GM10248 (cell line): Measurements from ENCODE around the gene MFSD2A.
"Not testable (repeated sequence)": the region's sequence is repeated elsewhere in the genome, so short reads cannot be mapped to it uniquely, and the experiment has no call there.

Experiments used
- CTCF ChIA-PET: fragments of 300-600 bp; sonication (Branson Sonifier 250); formaldehyde crosslinking; extraction: SDS; loops from one replicate; lab custom pipeline; 2021; ENCODE audit warnings: antibody characterized with exemption; lab: Yijun Ruan, JAX
- POLR2A ChIA-PET: fragments of 350-650 bp; sonication (Branson Sonifier 250); formaldehyde crosslinking; extraction: SDS; loops from one replicate; lab custom pipeline; 2020; ENCODE audit warnings: antibody characterized with exemption; lab: Yijun Ruan, JAX
- DNase-seq: peaks from one replicate; pipeline ENCODE4 v3.0.0; 2012; ENCODE audit errors: extremely low spot score
- CTCF ChIP-seq: IDR thresholded peaks from 2 replicates; pipeline ENCODE4 v1.5.1; 2012; ENCODE audit warnings: mild to moderate bottlenecking, low read depth; ENCODE audit errors: extremely low read depth, missing control alignments, control extremely low read depth

Gene MFSD2A

GRCh38 chr1:39962450-39962825 is 7.5 kb downstream of the MFSD2A start:
- no peak for DNase-seq
- CTCF ChIA-PET, result interaction anchor here (1.1 to 13.9 kb wide), 4 partner anchors 10 to 60 kb away, joined by 3 to 113 read pairs (median 4); no protein-coding TSS in a partner anchor
- POLR2A ChIA-PET, result no interaction called here
- no peak for TF ChIP-seq CTCF

- CTCF ChIA-PET, result interaction anchor here (1.1 to 13.9 kb wide), 5 partner anchors 10 to 70 kb away, joined by 3 to 113 read pairs (median 4); no protein-coding TSS in a partner anchor
- POLR2A ChIA-PET, DNase-seq: not testable (repeated sequence)
Measured at GRCh38 chr1:39962964-39963363, 8.0 kb downstream of the MFSD2A start.

- DNase-seq, result no peak
- POLR2A ChIA-PET, result no interaction called here
- CTCF ChIA-PET, result interaction anchor here (0.7 to 13.9 kb wide), 4 partner anchors 8 to 164 kb away, joined by 3 to 113 read pairs (median 5); partner anchors contain the start of gene MFSD2A
- TF ChIP-seq CTCF, result no peak
Measured at GRCh38 chr1:39964552-39964951, 9.6 kb downstream of the MFSD2A start.

GRCh38 chr1:39965044-39965443 is 10.1 kb downstream of the MFSD2A start:
- ChIA-PET POLR2A (no interaction called here), CTCF (interaction anchor here (0.6 to 13.9 kb wide), 7 partner anchors 8 to 149 kb away, joined by 4 to 113 read pairs (median 5); partner anchors contain the start of genes MFSD2A and MYCL)
- no peak for TF ChIP-seq CTCF
- DNase-seq, result no peak

- CTCF ChIA-PET, result interaction anchor here (1.2 to 11.1 kb wide), 4 partner anchors 10 to 152 kb away, joined by 3 to 159 read pairs (median 98); partner anchors contain the start of gene MFSD2A
- TF ChIP-seq CTCF, result no peak
- DNase-seq, result no peak
- POLR2A ChIA-PET, result no interaction called here
Measured at GRCh38 chr1:39969048-39969447, 14.1 kb downstream of the MFSD2A start.

- POLR2A ChIA-PET, result no interaction called here
- CTCF ChIA-PET, result interaction anchor here (1.2 to 11.1 kb wide), 5 partner anchors 11 to 153 kb away, joined by 3 to 159 read pairs (median 83); partner anchors contain the start of gene MFSD2A
- no peak for DNase-seq
- TF ChIP-seq CTCF, result no peak
Measured at GRCh38 chr1:39969531-39970270, 14.8 kb downstream of the MFSD2A start.

GRCh38 chr1:39970274-39970673 is 15.3 kb downstream of the MFSD2A start:
- ChIA-PET CTCF (interaction anchor here (5.6 to 11.1 kb wide), 4 partner anchors 11 to 153 kb away, joined by 45 to 159 read pairs (median 98); partner anchors contain the start of gene MFSD2A), POLR2A (no interaction called here)
- no peak for DNase-seq
- TF ChIP-seq CTCF, result no peak
